ENCODE data around the gene SECISBP2.

Gene SECISBP2

GRCh38 chr9:89363921-89364665 is 45.8 kb downstream of the SECISBP2 start:
- TF ChIP-seq SIN3A (IDR thresholded peaks at IDR 0.05; ENCODE audit: borderline replicate concordance, insufficient read depth, low read length) (no peak), REST (IDR thresholded peaks at IDR 0.05; ENCODE audit: insufficient read depth in 1 of 2, low read depth in 2 of 2, low read length in 2 of 2) (no peak), POLR2AphosphoS5 (IDR thresholded peaks at IDR 0.05; ENCODE audit: low read depth, low read length) (no peak), FOXP2 (optimal IDR thresholded peaks at IDR 0.05; ENCODE audit: borderline replicate concordance, extremely low read depth, extremely low read length, insufficient read depth) (no peak), TAF1 (IDR thresholded peaks at IDR 0.05; ENCODE audit: borderline replicate concordance, insufficient read depth, low read length) (no peak)

- TF ChIP-seq TAF1 (IDR thresholded peaks at IDR 0.05; ENCODE audit: borderline replicate concordance, insufficient read depth, low read length) (no peak), SIN3A (IDR thresholded peaks at IDR 0.05; ENCODE audit: borderline replicate concordance, insufficient read depth, low read length) (no peak), POLR2AphosphoS5 (IDR thresholded peaks at IDR 0.05; ENCODE audit: low read depth, low read length) (no peak), FOXP2 (optimal IDR thresholded peaks at IDR 0.05; ENCODE audit: borderline replicate concordance, extremely low read depth, extremely low read length, insufficient read depth) (no peak)
Observed at GRCh38 chr9:89364666-89365531, 46.6 kb downstream of the SECISBP2 start.

- no peak for TF ChIP-seq POLR2AphosphoS5 (IDR thresholded peaks at IDR 0.05; ENCODE audit: low read depth, low read length)
- TF ChIP-seq TAF1 (IDR thresholded peaks at IDR 0.05; ENCODE audit: borderline replicate concordance, insufficient read depth, low read length) = no peak
- no peak for TF ChIP-seq SIN3A (IDR thresholded peaks at IDR 0.05; ENCODE audit: borderline replicate concordance, insufficient read depth, low read length)
- no peak for TF ChIP-seq FOXP2 (optimal IDR thresholded peaks at IDR 0.05; ENCODE audit: borderline replicate concordance, extremely low read depth, extremely low read length, insufficient read depth)
- TF ChIP-seq REST (IDR thresholded peaks at IDR 0.05; ENCODE audit: insufficient read depth in 1 of 2, low read depth in 2 of 2, low read length in 2 of 2) = no peak
Observed at GRCh38 chr9:89365532-89365912, 47.2 kb downstream of the SECISBP2 start.

GRCh38 chr9:89366711-89367110 is 48.4 kb downstream of the SECISBP2 start:
- TF ChIP-seq POLR2AphosphoS5 (IDR thresholded peaks at IDR 0.05; ENCODE audit: low read depth, low read length) (no peak), TAF1 (IDR thresholded peaks at IDR 0.05; ENCODE audit: borderline replicate concordance, insufficient read depth, low read length) (no peak)

GRCh38 chr9:89367281-89367680 is 49.0 kb downstream of the SECISBP2 start:
- TF ChIP-seq TAF1 (IDR thresholded peaks at IDR 0.05; ENCODE audit: borderline replicate concordance, insufficient read depth, low read length) = no peak
- no peak for TF ChIP-seq FOXP2 (optimal IDR thresholded peaks at IDR 0.05; ENCODE audit: borderline replicate concordance, extremely low read depth, extremely low read length, insufficient read depth)
- no peak for TF ChIP-seq POLR2AphosphoS5 (IDR thresholded peaks at IDR 0.05; ENCODE audit: low read depth, low read length)
- no peak for TF ChIP-seq REST (IDR thresholded peaks at IDR 0.05; ENCODE audit: insufficient read depth in 1 of 2, low read depth in 2 of 2, low read length in 2 of 2)
- no peak for TF ChIP-seq SIN3A (IDR thresholded peaks at IDR 0.05; ENCODE audit: borderline replicate concordance, insufficient read depth, low read length)
